Endodermal cell (in vitro differentiated cells): ENCODE data around the gene C3orf18. TPM values are rescaled to one million over a fixed set of nuclear protein-coding genes. Genes with fewer than 3 reads are reported as not detected.

ENCODE experiments used
- DNase-seq: peaks from one replicate; pipeline ENCODE4 v3.0.0-alpha.2; 2017
- H3K27ac ChIP-seq: 2 replicates; pipeline ENCODE4 v1.5.1; 2013; ENCODE audit warnings: mild to moderate bottlenecking, low read depth, low read length, moderate library complexity
- H3K27me3 ChIP-seq: 2 replicates; pipeline ENCODE4 v1.6.1; 2013; ENCODE audit warnings: mild to moderate bottlenecking, low read length, moderate library complexity; ENCODE audit not compliant: insufficient read depth, control insufficient read depth, poor library complexity, severe bottlenecking
- H3K36me3 ChIP-seq: 2 replicates; pipeline ENCODE4 v1.7.0; 2013; ENCODE audit warnings: mild to moderate bottlenecking, low read length, moderate library complexity; ENCODE audit not compliant: control insufficient read depth, insufficient read depth
- H3K4me1 ChIP-seq: one replicate; pipeline ENCODE4 v1.7.0; 2013; ENCODE audit warnings: low read length; ENCODE audit not compliant: control insufficient read depth, insufficient read depth
- H3K4me3 ChIP-seq: 2 replicates; pipeline ENCODE4 v1.5.1; 2013; ENCODE audit warnings: mild to moderate bottlenecking, low read length, moderate library complexity
- H3K9ac ChIP-seq: 2 replicates; pipeline ENCODE4 v1.6.1; 2013; ENCODE audit warnings: mild to moderate bottlenecking, low read length, moderate library complexity; ENCODE audit not compliant: poor library complexity, severe bottlenecking; ENCODE audit errors: extremely low read depth
- H3K9me3 ChIP-seq: 2 replicates; pipeline ENCODE4 v1.6.1; 2013; ENCODE audit warnings: mild to moderate bottlenecking, low read length, moderate library complexity; ENCODE audit not compliant: control insufficient read depth
- H3K27ac Mint-ChIP-seq: 2 replicates; pipeline ENCODE4 v1.8.0; 2020; ENCODE audit warnings: mixed read lengths
- H3K27me3 Mint-ChIP-seq: 2 replicates; pipeline ENCODE4 v1.8.0; 2021; ENCODE audit warnings: mild to moderate bottlenecking, mixed read lengths; ENCODE audit not compliant: insufficient read depth
- H3K36me3 Mint-ChIP-seq: 2 replicates; pipeline ENCODE4 v1.8.0; 2020; ENCODE audit warnings: low read depth, mixed read lengths
- H3K4me1 Mint-ChIP-seq: 2 replicates; pipeline ENCODE4 v1.8.0; 2020; ENCODE audit warnings: mixed read lengths
- H3K4me3 Mint-ChIP-seq: 2 replicates; pipeline ENCODE4 v1.8.0; 2020; ENCODE audit warnings: mild to moderate bottlenecking, moderate library complexity, mixed read lengths
- H3K9me3 Mint-ChIP-seq: 2 replicates; pipeline ENCODE4 v1.8.0; 2020; ENCODE audit warnings: mild to moderate bottlenecking, mixed read lengths
- WGBS, 2 experiments: methylation state at CpG; one replicate each; pipeline versions ENCODE4 v1.1.5 to v1.1.7; 2013; ENCODE audit warnings: missing lambda C conversion rate in 2 of 2, mixed read lengths in 1 of 2; ENCODE audit not compliant: insufficient coverage in 1 of 2, insufficient read length in 1 of 2; 5-methylcytosine and 5-hydroxymethylcytosine counted together
- total RNA-seq, 2 donors: library from RNA; stranded (reverse); fragmentation: NEBNext Ultra II Directional in 1 of 2; extraction: Animal tissue kit (Norgen Biotek cat#: 25700) in 1 of 2; gene quantifications; 2 replicates in 1 of 2; 3 replicates in 1 of 2; pipeline ENCODE4 v1.2.1, GENCODE V29; 2021
- TF ChIP-seq, protein P1 (sequence below): fragments of 200-600 bp; sonication (generic); conservative IDR thresholded peaks from 2 replicates; pipeline ENCODE4 v1.5.0; 2021; ENCODE audit warnings: antibody characterized with exemption, mild to moderate bottlenecking

C3orf18 gene
- total RNA-seq, 2 donors from 2014 or later, result 14.4 to 16.9 TPM

DNA sequence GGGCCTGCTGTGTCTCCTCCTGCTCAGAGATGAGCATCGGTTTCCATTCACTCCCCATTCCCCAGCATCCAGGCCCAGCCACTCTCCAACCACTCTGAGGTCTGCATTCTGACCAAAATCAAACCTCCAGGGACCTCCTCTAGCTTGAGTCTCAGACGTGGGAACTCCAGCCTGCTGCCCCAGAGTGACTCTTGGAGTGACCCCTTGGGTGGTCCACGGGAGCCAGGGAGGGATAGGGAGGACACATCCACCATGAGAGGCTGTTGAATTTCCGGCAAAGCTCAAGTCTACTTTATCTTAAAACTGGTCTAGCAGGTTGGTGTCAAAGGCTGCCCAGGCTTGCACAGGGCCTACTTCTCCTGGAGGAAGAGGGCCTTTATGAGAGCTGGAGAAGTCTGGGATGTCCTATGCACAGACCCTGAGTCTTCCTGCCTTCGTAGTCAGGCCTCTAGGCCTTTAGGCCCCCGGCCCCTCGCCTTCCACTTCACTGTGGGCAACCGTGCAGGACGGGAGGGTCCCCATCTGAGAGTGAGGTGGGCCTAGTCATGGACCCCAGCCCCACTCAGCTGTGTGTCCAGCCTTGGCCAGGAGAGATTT is 35.1 kb upstream of the C3orf18 start:
- no peak overlapping the region for H3K4me3 ChIP-seq
- TF ChIP-seq, protein P1, sequence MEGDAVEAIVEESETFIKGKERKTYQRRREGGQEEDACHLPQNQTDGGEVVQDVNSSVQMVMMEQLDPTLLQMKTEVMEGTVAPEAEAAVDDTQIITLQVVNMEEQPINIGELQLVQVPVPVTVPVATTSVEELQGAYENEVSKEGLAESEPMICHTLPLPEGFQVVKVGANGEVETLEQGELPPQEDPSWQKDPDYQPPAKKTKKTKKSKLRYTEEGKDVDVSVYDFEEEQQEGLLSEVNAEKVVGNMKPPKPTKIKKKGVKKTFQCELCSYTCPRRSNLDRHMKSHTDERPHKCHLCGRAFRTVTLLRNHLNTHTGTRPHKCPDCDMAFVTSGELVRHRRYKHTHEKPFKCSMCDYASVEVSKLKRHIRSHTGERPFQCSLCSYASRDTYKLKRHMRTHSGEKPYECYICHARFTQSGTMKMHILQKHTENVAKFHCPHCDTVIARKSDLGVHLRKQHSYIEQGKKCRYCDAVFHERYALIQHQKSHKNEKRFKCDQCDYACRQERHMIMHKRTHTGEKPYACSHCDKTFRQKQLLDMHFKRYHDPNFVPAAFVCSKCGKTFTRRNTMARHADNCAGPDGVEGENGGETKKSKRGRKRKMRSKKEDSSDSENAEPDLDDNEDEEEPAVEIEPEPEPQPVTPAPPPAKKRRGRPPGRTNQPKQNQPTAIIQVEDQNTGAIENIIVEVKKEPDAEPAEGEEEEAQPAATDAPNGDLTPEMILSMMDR, result no peak
- H3K27ac ChIP-seq, result no peak overlapping the region
- WGBS, 2 experiments, result 86 to 96% methylated on average over 7 to 9 of the region's 9 CpGs
- H3K36me3 ChIP-seq, result peaks cover 4% of the 10 kb centered on the region
- H3K36me3 Mint-ChIP-seq, result no peaks in the 10 kb centered on the region
- no peaks in the 10 kb centered on the region for H3K27me3 Mint-ChIP-seq
- H3K4me3 Mint-ChIP-seq, result no peak overlapping the region
- no peaks in the 10 kb centered on the region for H3K4me1 ChIP-seq
- no peaks in the 10 kb centered on the region for H3K4me1 Mint-ChIP-seq
- no peaks in the 10 kb centered on the region for H3K27me3 ChIP-seq
- no peaks in the 10 kb centered on the region for H3K9me3 ChIP-seq
- peak overlapping the region; percentile 55 for H3K27ac Mint-ChIP-seq
- DNase-seq, result no peak
- H3K9me3 Mint-ChIP-seq, result no peaks in the 10 kb centered on the region
- H3K9ac ChIP-seq, result no peak overlapping the region

DNA sequence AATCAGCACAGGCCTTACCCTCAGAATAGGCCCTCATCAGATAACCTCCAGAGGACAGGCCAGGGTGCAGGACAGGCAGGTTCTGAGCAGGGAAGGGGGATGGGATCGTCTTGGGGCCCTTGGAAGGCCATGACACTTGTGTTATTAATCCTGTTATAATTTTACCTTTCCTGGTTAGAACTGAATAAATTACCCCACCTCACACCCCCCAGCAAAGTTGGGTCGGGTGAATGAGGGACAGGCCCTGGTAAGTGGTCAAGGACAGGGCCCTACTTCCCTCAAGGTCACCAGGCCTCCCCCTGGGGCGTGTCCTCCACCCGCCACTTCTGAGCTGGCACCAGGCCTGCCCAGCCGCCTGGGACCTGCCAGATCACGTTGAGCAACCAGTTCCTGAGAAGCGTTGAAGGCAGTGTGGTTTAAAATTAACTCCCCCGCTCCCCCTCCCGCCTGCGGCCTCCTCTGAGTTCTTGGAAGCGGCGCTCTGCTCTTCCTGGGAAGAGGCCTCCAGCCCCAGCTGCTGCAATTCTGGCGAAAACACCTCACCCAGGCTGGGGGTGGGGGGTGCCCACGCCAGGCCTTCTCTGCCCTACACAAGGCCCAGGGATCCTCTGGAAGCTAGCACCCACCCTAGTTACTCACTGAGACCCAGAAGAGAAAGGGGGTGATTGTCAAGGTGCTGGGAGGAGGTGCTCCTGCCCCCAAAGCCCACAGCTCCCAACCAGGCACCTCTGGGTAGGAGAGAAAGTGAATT is 33.5 kb upstream of the C3orf18 start:
- Histone ChIP-seq H3K27ac (peak overlapping the region; percentile 44), H3K36me3 (no peaks in the 10 kb centered on the region), H3K4me3 (no peak overlapping the region), H3K9me3 (no peaks in the 10 kb centered on the region), H3K9ac (no peak overlapping the region), H3K27me3 (no peaks in the 10 kb centered on the region), H3K4me1 (no peaks in the 10 kb centered on the region)
- no peaks in the 10 kb centered on the region for H3K4me1 Mint-ChIP-seq
- no peaks in the 10 kb centered on the region for H3K36me3 Mint-ChIP-seq
- no peaks in the 10 kb centered on the region for H3K27me3 Mint-ChIP-seq
- no peak for DNase-seq
- no peak overlapping the region for H3K4me3 Mint-ChIP-seq
- TF ChIP-seq, protein P1, result no peak
- no peak overlapping the region for H3K27ac Mint-ChIP-seq
- 87% methylated on average over 6 to 14 of the region's 14 CpGs for WGBS, 2 experiments
- H3K9me3 Mint-ChIP-seq, result no peaks in the 10 kb centered on the region

DNA sequence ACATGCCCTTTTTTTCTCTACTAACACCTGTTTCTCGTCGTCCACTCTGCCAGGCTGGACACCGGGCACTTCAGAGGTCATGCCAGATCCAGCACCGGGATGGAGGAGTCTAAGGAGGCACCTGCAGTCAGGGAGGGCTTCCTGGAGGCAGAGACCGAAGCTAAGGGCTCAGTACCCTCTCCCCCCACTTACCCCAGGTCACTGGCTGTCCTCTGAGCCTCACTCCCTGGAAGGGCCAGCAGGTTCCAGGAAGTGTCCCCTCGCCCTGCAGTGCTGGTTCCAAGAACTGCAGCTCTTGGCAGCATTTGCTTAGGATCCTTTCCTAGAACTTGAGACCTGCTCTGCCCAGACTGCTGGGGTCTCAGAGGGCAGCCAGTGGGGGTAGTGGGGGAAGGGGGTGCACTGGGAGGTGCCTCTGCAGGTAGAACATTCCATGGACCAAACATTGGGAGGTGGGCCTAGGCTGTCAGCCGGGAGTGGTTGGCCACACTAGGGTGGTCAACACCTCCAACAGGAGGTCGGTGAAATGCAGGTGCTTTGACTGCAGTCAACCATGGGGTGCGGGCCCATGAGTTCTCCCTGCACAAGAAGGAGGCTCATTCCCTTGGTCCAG is 32.7 kb upstream of the C3orf18 start:
- H3K9me3 ChIP-seq, result no peaks in the 10 kb centered on the region
- WGBS, 2 experiments, result 95 to 96% methylated on average over 7 to 9 of the region's 9 CpGs
- H3K4me1 ChIP-seq, result no peaks in the 10 kb centered on the region
- H3K27ac Mint-ChIP-seq, result no peak overlapping the region
- H3K4me3 ChIP-seq, result no peak overlapping the region
- H3K9me3 Mint-ChIP-seq, result no peaks in the 10 kb centered on the region
- H3K27me3 ChIP-seq, result no peaks in the 10 kb centered on the region
- no peaks in the 10 kb centered on the region for H3K27me3 Mint-ChIP-seq
- no peaks in the 10 kb centered on the region for H3K36me3 Mint-ChIP-seq
- no peak for DNase-seq
- no peaks in the 10 kb centered on the region for H3K36me3 ChIP-seq
- no peak overlapping the region for H3K9ac ChIP-seq
- H3K4me3 Mint-ChIP-seq, result no peak overlapping the region
- H3K4me1 Mint-ChIP-seq, result no peaks in the 10 kb centered on the region
- TF ChIP-seq, protein P1, result no peak
- no peak overlapping the region for H3K27ac ChIP-seq
